Stimulated activated CD4-positive, alpha-beta T cell treated with anti-CD3 and anti-CD28 coated beads, Interleukin-12 subunit alpha, Interleukin-12 subunit beta, amount 100 ng/mL, for 24 hours (primary cell): Measurements from ENCODE around the gene PRMT7.

Source experiments
- DNase-seq, 2 experiments: peaks; one replicate each; pipeline ENCODE4 v3.0.0-alpha.2; 2020; ENCODE audit warnings: low read depth in 2 of 2

The PRMT7 gene

GRCh38 chr16:68395167-68395786 lies 84.5 kb downstream of the PRMT7 start:
- no peak for DNase-seq

DNA sequence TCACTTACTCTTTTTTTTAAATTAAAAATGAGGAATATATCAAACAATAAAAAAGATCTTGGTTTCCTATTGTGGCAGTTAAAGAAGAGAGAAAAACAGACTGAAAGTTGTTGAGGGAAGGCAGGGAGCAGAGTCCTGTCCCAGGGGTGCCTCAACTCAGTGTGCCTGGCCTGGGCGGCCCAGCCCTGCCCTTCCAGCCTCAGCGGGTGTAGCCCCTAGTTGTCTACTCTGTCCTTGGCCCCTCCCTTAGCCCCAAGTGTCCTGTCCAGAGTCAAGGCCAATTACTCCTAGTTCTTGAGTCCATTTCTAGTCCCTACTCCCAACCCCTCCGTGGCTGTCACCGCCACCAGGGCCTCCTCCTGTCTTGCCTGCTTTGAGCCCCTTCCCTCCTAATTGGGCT lies 85.0 kb downstream of the PRMT7 start:
- no peak for DNase-seq

DNA sequence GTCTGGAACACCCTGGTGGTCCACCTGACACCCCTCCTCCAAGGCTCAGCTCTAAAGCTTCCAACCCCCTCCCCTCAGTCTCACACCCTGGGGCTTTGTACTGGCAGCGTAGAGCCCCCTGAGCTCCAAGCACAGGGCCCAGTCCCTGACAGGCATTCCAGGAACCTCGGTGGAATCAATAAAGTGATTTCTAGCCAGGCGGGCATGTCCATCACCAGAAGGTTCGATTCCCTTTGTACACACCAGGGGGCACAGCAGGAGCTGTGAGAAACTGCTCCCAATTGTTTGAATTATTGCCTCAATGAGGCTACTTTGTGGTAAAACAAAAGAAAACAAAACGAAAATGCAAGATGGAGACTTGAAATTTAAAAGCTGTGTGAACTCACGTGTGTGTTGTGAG lies 85.7 kb downstream of the PRMT7 start:
- DNase-seq: peak; percentile 17 to 38

DNA sequence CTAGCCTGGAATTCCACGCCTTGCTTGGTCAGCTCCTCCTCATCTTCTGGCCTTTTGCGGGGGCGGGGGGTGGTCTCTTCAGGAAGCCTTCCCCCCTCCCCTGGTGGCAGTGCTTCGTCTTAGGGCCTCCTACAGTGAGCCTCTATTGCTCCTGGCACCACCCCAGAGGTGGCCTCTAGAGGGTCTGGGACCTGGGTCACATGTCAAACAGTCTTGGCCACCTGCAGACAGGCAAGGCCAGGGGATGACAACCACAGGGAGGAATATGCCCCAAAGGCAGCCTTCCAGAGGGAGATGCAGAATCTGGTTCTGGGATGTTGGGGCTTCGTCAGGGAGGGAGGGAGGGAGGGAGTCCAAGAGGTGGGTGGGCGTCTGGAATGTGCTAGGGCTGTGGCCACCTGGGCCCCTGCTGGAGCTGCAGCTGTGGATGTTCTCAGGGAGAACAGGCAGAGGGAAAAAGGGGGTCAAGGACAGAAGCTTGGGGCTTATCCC lies 86.9 kb downstream of the PRMT7 start:
- no peak for DNase-seq

- no peak for DNase-seq
These were observed 88.6 kb downstream of the PRMT7 start for GRCh38 chr16:68399456-68399855.

DNA sequence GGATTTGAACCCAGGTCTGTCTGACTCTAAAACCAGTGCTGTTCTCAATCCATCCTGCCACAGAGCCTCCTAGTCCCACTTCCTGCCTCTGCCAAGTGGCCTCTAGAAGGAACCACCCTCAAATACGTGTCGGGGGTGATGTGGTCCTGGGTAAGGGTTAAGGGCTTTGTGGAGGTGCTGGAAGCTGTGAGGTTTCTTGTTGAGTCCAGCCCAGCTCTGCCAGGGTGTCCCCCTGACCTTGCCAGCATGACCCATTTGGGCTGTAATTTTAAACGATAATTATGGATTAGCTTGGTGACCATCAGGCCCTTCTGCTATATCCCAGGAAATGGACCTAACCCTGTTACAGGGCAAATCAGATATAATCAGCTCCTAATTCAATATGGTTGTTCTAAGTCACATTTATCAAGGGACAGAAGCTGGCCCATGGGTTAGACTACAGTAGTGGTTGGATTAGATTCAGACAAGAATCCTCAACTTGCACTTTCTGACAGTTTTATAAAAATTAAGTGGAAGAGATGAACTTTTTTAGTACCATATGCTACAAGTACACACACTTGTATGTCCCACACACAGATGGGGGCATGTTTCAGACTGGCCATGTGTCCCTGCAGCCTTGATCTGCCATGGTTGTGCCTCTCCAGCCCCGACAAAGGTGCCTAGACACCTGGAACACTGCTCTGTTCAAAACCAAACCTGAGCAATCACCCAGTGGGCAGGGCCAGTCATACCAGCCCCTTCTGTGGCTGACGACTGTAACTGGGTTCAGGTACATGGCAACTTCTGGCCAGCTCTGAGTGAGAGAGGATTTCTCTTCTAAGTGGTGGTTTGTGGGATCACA lies 89.5 kb downstream of the PRMT7 start:
- no peak for DNase-seq

- no peak for DNase-seq
These were observed 90.2 kb downstream of the PRMT7 start for GRCh38 chr16:68400924-68401460.

DNA sequence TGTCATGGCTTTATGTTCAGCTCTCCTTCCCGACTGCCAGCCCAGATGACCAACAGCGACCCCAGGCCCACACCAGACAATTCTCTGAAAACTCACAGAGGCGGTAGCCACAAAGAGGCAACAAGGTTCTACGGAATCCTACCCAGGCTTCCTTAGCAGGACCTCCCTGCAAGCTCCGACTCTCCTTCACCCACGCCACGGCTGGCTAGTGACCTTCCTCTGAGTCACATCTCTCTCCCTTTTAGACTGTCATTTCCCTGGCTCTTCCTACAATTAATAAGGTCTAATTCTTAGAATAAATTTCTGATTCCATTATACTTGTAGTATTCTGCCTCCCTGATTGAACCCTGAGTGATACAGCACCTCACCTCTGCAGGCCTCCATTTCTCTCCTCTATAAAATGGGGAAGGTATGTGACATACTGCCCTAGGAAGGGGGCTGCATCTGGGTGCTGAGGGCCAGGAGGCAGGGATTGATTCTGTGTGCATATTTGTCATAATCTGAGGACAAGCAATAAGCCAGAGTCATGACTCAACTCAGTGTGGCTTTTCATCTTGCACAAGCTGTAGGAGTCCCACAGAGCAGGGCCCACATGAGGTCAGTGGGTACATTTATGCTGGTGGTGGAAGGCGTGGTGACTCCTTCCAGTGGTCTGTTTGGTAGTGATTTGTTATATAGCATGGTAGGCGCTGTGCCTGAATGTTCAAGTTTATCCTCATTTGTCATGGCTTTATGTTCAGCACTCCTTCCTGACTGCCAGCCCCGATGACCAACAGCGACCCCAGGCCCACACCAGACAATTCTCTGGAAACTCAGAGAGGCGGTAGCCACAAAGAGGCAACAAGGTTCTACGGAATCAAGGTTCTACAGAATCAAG lies 91.3 kb downstream of the PRMT7 start:
- DNase-seq: no peak

- DNase-seq: no peak
These were observed 91.9 kb downstream of the PRMT7 start for GRCh38 chr16:68402748-68403040.

DNA sequence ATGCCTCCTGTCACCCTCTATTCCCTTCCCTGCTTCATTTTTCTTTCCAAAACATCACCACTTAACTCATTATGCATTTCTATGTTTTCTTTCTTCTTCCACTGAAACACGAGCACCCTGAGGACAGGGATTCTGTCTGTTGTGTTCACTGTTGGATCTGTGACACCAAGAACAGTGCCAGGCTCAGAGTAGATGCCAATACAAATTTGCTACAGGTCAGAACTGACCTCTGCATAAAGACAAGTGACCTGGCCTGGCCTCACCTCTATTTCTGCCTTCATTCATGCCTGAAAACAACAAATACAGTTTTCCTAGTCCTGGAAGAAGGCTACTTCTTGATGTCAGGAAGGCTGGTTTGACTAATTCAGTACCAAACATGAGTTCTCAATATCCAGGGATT lies 92.4 kb downstream of the PRMT7 start:
- no peak for DNase-seq

GRCh38 chr16:68403704-68404103 lies 92.9 kb downstream of the PRMT7 start:
- no peak for DNase-seq

DNA sequence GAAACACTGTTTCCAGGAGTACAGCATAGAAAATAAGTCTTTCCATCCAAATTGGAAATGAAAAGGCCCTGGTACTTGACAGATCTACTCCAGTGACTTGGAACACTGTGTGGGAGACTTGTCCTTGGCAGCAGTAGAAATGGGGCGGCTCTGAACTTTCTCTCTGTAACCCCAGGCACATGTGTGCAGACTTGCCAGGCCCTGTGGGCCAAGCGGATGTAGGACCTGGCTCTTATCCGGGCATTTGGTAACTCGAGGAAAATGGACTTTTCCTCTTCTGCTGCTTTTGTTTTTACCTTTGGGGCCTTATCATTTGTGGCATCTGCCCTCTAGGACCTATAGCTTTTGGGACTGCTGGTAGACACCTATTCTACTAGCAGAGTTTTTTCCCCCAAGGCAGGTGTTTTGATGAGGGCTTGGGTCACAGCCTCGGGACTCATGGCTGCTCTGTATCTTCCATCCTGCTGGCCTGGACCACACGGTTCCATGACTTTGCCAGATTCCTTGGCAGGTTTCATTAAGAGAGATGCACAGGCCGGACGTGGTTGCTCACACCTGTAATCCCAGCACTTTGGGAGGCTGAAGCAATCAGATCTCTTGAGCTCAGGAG lies 94.0 kb downstream of the PRMT7 start:
- no peak for DNase-seq

DNA sequence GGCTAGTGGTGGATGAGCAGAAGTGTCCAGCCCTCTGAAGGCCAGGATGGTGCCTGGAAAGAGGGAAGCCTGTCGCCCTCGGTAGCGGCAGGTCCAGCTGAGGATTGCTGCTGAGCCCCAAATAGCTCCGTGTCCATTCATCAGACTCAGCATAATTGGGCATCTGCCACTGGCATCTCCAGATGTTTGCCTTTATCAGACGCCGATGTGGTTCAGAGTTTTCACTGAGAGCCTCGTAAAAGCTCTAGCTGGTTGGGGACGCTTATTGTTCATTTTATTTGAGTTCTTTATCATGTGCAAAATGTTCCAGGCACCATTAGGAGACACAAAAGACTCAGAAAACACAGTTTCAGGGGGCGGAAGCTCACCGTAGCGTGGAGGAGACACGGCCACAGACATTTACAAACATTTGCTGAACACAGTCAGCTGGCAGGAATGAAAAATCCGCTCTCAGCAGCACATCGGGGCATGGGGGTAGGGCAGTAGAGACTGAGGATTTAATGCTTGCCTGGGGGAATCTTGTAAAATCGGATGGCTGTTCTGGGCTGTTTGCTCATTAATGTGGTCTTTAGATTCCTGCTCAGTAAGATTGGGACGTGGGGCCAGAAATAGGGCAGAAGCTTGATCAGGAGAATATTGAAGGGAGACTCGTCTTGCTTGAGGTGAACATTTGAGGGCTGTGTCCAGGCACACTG lies 95.8 kb downstream of the PRMT7 start:
- no peak for DNase-seq
